Subcutaneous abdominal adipose tissue (tissue), 5 donors: ENCODE results near the gene RASAL2.
"Not testable (repeated sequence)": the region's sequence is repeated elsewhere in the genome, so short reads cannot be mapped to it uniquely, and the experiment has no call there.

Experiments
- H3K27ac ChIP-seq: one replicate; pipeline ENCODE4 v1.7.0; 2013; ENCODE audit warnings: low read depth, mild to moderate bottlenecking, inconsistent platforms, low read length, moderate library complexity
- H3K27me3 ChIP-seq, 5 donors: one replicate each; pipeline ENCODE4 v1.7.0; 2013; ENCODE audit warnings: low read length in 5 of 5, inconsistent platforms in 1 of 5; ENCODE audit not compliant: control insufficient read depth in 5 of 5, insufficient read depth in 4 of 5
- H3K36me3 ChIP-seq, 5 donors: one replicate each; pipeline ENCODE4 v1.7.0; 2013; ENCODE audit warnings: low read length in 5 of 5; ENCODE audit not compliant: control insufficient read depth in 5 of 5, insufficient read depth in 5 of 5
- H3K4me1 ChIP-seq, 5 donors: one replicate each; pipeline ENCODE4 v1.7.0; 2013; ENCODE audit warnings: low read length in 5 of 5, mild to moderate bottlenecking in 3 of 5, moderate library complexity in 1 of 5; ENCODE audit not compliant: control insufficient read depth in 5 of 5, insufficient read depth in 5 of 5
- H3K4me3 ChIP-seq, 5 donors: one replicate each; pipeline ENCODE4 v1.7.0; 2013; ENCODE audit warnings: low read length in 5 of 5, low read depth in 1 of 5
- H3K9ac ChIP-seq, 5 donors: one replicate each; pipeline ENCODE4 v1.7.0; 2013; ENCODE audit warnings: low read length in 5 of 5, mild to moderate bottlenecking in 4 of 5, moderate library complexity in 3 of 5
- H3K9me3 ChIP-seq, 5 donors: one replicate each; pipeline ENCODE4 v1.7.0; 2013; ENCODE audit warnings: low read length in 5 of 5; ENCODE audit not compliant: control insufficient read depth in 5 of 5
- donor health status: healthy.
- donor health status: healthy.
- donor health status: healthy.
- donor health status: healthy.
- donor health status: healthy.

RASAL2 gene

GRCh38 chr1:178071811-178072210 is 22.1 kb upstream of the RASAL2 start:
- Histone ChIP-seq H3K4me1 (no peaks in the 10 kb centered on the region), H3K9me3 (no peaks in the 10 kb centered on the region), H3K9ac (no peak overlapping the region), H3K27me3 (no peaks in the 10 kb centered on the region), H3K27ac (no peak overlapping the region), H3K4me3 (no peak overlapping the region), H3K36me3 (no peaks in the 10 kb centered on the region)

GRCh38 chr1:178072326-178072725 is 21.6 kb upstream of the RASAL2 start:
- no peaks in the 10 kb centered on the region for H3K9me3 ChIP-seq
- no peak overlapping the region for H3K9ac ChIP-seq
- no peak overlapping the region for H3K4me3 ChIP-seq
- no peaks in the 10 kb centered on the region for H3K4me1 ChIP-seq
- no peaks in the 10 kb centered on the region for H3K27me3 ChIP-seq
- no peaks in the 10 kb centered on the region for H3K36me3 ChIP-seq
- no peak overlapping the region for H3K27ac ChIP-seq

DNA sequence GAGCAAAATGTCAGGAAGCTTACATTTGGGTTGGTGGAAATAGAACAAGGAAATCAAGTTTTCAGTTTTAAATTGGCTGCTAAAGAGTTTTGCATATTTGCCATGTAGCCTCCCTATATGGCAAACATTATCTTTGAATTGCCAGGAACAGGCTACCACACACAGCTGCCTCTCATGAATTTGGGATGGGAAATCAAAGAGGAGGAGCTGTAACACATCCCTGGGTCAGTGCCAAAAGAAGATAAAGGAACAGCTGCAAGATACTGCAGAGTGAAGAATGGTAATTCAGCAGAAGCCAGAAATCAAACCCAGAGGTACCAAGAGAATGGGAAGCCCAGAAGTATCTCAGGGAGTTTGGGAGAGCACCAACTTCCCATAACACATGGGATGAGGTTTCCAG is 18.6 kb upstream of the RASAL2 start:
- no peaks in the 10 kb centered on the region for H3K9me3 ChIP-seq
- H3K27me3 ChIP-seq = no peaks in the 10 kb centered on the region
- H3K9ac ChIP-seq = no peak overlapping the region
- H3K4me1 ChIP-seq = no peaks in the 10 kb centered on the region
- H3K4me3 ChIP-seq = no peak overlapping the region
- H3K27ac ChIP-seq = no peak overlapping the region
- H3K36me3 ChIP-seq = no peaks in the 10 kb centered on the region

DNA sequence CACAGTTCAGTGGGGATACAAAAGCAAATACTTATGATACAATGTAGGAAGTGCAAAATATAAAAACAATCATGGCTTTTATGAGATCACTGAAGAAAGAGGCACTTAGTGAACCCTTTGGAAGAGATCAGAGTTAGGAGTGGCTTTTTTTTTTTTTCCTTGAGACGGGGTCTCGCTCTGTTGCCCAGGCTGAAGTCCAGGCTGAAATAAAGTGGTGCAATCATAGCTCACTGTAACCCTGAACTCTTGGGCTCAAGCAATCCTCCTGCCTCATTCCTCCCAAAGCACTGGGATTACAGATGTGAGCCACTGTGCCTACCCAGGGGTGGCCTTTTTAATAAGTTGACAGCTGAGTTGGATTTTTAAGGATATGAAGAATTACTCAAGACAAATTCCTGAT is 17.3 kb upstream of the RASAL2 start:
- no peaks in the 10 kb centered on the region for H3K4me1 ChIP-seq
- H3K36me3 ChIP-seq = no peaks in the 10 kb centered on the region
- H3K9me3 ChIP-seq = no peaks in the 10 kb centered on the region
- H3K27ac ChIP-seq = no peak overlapping the region
- H3K4me3 ChIP-seq = no peak overlapping the region
- H3K9ac ChIP-seq = no peak overlapping the region
- no peaks in the 10 kb centered on the region for H3K27me3 ChIP-seq

DNA sequence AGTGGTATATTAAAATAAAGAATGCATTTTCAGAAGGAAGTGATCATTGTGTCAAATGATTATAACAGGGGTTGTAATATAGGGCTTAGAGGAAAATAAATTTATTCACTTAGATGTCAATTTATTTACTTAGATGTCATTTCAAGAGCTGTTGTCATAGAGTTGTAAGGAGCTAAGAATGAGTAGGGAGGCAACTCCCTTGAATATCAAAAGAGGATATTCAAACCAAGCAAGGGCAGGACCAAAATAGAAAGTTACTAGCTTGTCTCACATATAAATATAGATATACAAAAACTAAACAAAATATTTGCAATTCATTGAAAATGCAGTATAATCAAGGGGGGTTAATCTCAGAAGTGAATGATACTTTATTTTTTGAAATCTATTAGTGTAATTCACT is 16.0 kb upstream of the RASAL2 start:
- Histone ChIP-seq H3K36me3 (no peaks in the 10 kb centered on the region), H3K4me1 (no peaks in the 10 kb centered on the region), H3K27me3 (no peaks in the 10 kb centered on the region), H3K9me3 (no peaks in the 10 kb centered on the region), H3K27ac (no peak overlapping the region), H3K4me3 (no peak overlapping the region), H3K9ac (no peak overlapping the region)

DNA sequence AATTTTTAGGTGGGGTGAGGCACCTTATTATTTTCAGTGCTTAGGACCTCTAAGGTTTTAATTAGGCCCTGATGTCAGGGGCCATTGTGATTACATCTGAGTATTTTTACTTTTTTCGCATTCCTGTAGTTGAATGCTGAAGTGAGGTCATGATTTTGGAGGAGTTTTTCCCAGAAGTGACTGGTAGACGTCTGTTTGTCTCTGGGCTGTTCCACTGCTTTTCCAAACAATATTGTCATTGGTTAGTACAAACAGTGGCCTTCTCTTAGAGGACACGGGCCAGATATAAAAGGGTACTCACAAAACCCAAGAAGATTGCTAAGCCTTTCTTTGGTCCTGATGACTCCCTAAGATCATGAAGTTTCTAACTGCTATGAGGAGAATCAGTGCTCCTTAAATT is 7.6 kb upstream of the RASAL2 start:
- no peak overlapping the region for H3K4me3 ChIP-seq
- H3K9ac ChIP-seq = no peak overlapping the region
- H3K36me3 ChIP-seq = no peaks in the 10 kb centered on the region
- no peaks in the 10 kb centered on the region for H3K27me3 ChIP-seq
- H3K27ac ChIP-seq = no peak overlapping the region
- H3K4me1 ChIP-seq = no peaks in the 10 kb centered on the region
- H3K9me3 ChIP-seq = no peaks in the 10 kb centered on the region

DNA sequence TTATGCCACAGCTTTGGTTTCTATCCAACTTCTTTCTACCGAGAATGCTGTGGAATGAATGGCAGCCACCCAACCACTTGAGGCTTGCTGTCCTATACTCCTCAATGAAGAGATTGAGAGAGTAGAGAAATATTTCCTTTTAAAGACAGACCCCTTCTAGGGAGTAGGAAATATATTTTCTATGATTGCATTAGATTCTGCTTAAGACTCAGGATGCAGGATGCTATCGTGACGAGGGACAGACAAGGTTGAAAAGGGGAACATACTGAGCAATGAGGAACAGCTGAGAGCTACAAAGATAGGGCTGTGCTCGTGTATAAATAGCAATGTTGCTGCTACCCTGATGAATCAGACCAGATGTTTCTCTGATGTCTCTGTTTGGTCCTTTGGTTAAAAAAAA is 7.1 kb upstream of the RASAL2 start:
- H3K9ac ChIP-seq = no peak overlapping the region
- H3K4me1 ChIP-seq = no peaks in the 10 kb centered on the region
- no peaks in the 10 kb centered on the region for H3K36me3 ChIP-seq
- H3K27ac ChIP-seq = no peak overlapping the region
- no peak overlapping the region for H3K4me3 ChIP-seq
- no peaks in the 10 kb centered on the region for H3K27me3 ChIP-seq
- H3K9me3 ChIP-seq = no peaks in the 10 kb centered on the region

DNA sequence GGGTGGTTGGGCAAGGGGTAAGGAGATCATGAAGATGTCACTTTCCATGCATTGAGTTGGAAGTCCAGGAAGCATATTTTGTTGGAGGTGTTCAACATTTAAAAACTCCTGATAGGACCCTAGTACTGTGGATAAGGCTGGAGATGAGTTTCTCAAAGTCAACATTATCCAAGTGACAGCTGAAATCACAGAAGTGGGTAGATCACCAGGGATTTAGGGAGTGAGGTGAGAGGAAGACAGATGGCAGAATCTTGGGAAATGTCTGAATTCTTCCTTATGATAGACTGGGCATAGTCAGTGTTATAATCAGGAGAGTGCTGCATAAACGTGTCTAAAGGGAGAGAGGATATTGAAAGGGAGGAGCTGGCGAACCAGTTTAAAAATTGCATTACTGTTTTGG is 5.3 kb upstream of the RASAL2 start:
- Histone ChIP-seq H3K27ac (no peak overlapping the region), H3K4me3 (no peak overlapping the region), H3K4me1 (peaks cover 0 to 12% (median 9%) of the 10 kb centered on the region in 5 donors), H3K27me3 (no peaks in the 10 kb centered on the region), H3K9me3 (no peaks in the 10 kb centered on the region), H3K36me3 (no peaks in the 10 kb centered on the region), H3K9ac (no peak overlapping the region)

- not testable (repeated sequence) for H3K27ac ChIP-seq, H3K4me3 ChIP-seq, H3K36me3 ChIP-seq, H3K9me3 ChIP-seq, H3K27me3 ChIP-seq, H3K9ac ChIP-seq
- H3K4me1 ChIP-seq = peaks cover 2 to 28% (median 22%) of the 10 kb centered on the region in 5 donors
Observed at GRCh38 chr1:178091454-178091853, 2.5 kb upstream of the RASAL2 start.

- Histone ChIP-seq H3K4me1 (peaks cover 2 to 34% (median 23%) of the 10 kb centered on the region in 5 donors), H3K4me3 (no peak overlapping the region), H3K27ac (no peak overlapping the region), H3K9me3 (no peaks in the 10 kb centered on the region), H3K27me3 (no peaks in the 10 kb centered on the region), H3K9ac (no peak overlapping the region), H3K36me3 (no peaks in the 10 kb centered on the region)
Observed at GRCh38 chr1:178091986-178092745, 1.7 kb upstream of the RASAL2 start.
